ENCODE results near the gene FAM98B. TPM values are rescaled to one million over a fixed set of nuclear protein-coding genes. Genes with fewer than 3 reads are reported as not detected.

Gene FAM98B
- polyA plus RNA-seq, 12 donors, result 24.7 to 43.7 (median 38.9) TPM; not detected in 1

- no peak for DNase-seq
Measured at GRCh38 chr15:38504680-38505467, 50.9 kb downstream of the FAM98B start.

- DNase-seq, result no peak
Measured at GRCh38 chr15:38506997-38507396, 53.1 kb downstream of the FAM98B start.

GRCh38 chr15:38507570-38507969, 53.6 kb downstream of the FAM98B start:
- no peak for DNase-seq

GRCh38 chr15:38508647-38509046, 54.7 kb downstream of the FAM98B start:
- no peak for DNase-seq

GRCh38 chr15:38509152-38509551, 55.2 kb downstream of the FAM98B start:
- no peak for DNase-seq

GRCh38 chr15:38512901-38513300, 59.0 kb downstream of the FAM98B start:
- DNase-seq, result no peak

GRCh38 chr15:38514601-38515000, 60.7 kb downstream of the FAM98B start:
- DNase-seq, result no peak

GRCh38 chr15:38516626-38517025, 62.7 kb downstream of the FAM98B start:
- no peak for DNase-seq

- DNase-seq, result no peak
Measured at GRCh38 chr15:38517312-38517975, 63.5 kb downstream of the FAM98B start.

- no peak for DNase-seq
Measured at GRCh38 chr15:38518084-38518483, 64.2 kb downstream of the FAM98B start.

- DNase-seq, result no peak
Measured at GRCh38 chr15:38520035-38520434, 66.1 kb downstream of the FAM98B start.

- no peak for DNase-seq
Measured at GRCh38 chr15:38521316-38521715, 67.4 kb downstream of the FAM98B start.

GRCh38 chr15:38522922-38523321, 69.0 kb downstream of the FAM98B start:
- DNase-seq, result no peak

- no peak for DNase-seq
Measured at GRCh38 chr15:38524156-38524555, 70.2 kb downstream of the FAM98B start.

- no peak for DNase-seq
Measured at GRCh38 chr15:38525489-38525888, 71.6 kb downstream of the FAM98B start.

- no peak for DNase-seq
Measured at GRCh38 chr15:38526158-38526557, 72.2 kb downstream of the FAM98B start.

GRCh38 chr15:38528294-38528693, 74.4 kb downstream of the FAM98B start:
- no peak for DNase-seq

GRCh38 chr15:38530113-38530512, 76.2 kb downstream of the FAM98B start:
- DNase-seq, result no peak

GRCh38 chr15:38531509-38531908, 77.6 kb downstream of the FAM98B start:
- no peak for DNase-seq

GRCh38 chr15:38532728-38533127, 78.8 kb downstream of the FAM98B start:
- no peak for DNase-seq

- DNase-seq, result no peak
Measured at GRCh38 chr15:38533416-38533915, 79.5 kb downstream of the FAM98B start.

- no peak for DNase-seq
Measured at GRCh38 chr15:38533926-38534325, 80.0 kb downstream of the FAM98B start.

- no peak for DNase-seq
Measured at GRCh38 chr15:38534691-38535090, 80.8 kb downstream of the FAM98B start.
